Measurements from ENCODE around the gene TDRD5.

DNA sequence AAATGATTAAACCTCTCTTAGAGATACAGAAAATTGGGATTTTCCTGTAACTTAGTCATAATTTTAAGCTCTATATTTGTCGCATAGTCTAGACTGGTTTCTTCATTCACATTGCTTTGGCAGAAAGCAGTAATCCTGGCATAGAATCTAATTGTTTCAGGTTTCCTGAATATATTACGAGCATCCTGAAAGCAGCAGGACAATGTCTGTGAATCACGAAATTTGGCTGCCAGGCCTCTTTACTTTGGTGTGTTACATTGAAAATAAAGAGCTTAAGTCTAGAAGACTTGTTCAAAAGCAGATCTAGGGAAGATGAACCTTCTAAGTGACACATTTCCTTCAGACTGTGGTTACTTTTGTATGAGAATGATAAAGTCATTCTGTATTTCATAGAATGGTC lies 72.2 kb downstream of the TDRD5 start:
- TF ChIP-seq POLR2A (IDR thresholded peaks at IDR 0.05; ENCODE audit: borderline replicate concordance, extremely low read depth, insufficient read depth, insufficient read length) (no peak), POLR2AphosphoS5 (IDR thresholded peaks at IDR 0.05; ENCODE audit: low read depth, low read length) (no peak), JUND (IDR thresholded peaks at IDR 0.05) (no peak), MAX (IDR thresholded peaks at IDR 0.05) (no peak), SIN3A (IDR thresholded peaks at IDR 0.05; ENCODE audit: low read depth) (no peak)
- TF ChIP-seq, protein P1, sequence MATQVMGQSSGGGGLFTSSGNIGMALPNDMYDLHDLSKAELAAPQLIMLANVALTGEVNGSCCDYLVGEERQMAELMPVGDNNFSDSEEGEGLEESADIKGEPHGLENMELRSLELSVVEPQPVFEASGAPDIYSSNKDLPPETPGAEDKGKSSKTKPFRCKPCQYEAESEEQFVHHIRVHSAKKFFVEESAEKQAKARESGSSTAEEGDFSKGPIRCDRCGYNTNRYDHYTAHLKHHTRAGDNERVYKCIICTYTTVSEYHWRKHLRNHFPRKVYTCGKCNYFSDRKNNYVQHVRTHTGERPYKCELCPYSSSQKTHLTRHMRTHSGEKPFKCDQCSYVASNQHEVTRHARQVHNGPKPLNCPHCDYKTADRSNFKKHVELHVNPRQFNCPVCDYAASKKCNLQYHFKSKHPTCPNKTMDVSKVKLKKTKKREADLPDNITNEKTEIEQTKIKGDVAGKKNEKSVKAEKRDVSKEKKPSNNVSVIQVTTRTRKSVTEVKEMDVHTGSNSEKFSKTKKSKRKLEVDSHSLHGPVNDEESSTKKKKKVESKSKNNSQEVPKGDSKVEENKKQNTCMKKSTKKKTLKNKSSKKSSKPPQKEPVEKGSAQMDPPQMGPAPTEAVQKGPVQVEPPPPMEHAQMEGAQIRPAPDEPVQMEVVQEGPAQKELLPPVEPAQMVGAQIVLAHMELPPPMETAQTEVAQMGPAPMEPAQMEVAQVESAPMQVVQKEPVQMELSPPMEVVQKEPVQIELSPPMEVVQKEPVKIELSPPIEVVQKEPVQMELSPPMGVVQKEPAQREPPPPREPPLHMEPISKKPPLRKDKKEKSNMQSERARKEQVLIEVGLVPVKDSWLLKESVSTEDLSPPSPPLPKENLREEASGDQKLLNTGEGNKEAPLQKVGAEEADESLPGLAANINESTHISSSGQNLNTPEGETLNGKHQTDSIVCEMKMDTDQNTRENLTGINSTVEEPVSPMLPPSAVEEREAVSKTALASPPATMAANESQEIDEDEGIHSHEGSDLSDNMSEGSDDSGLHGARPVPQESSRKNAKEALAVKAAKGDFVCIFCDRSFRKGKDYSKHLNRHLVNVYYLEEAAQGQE (IDR thresholded peaks at IDR 0.05; ENCODE audit: low read depth): no peak

Data from HCT116 (cell line).